Activated B cell treated with CpG ODN at 0.5 μM for 24 hours (primary cell): ENCODE data around the gene NME3. TPM values are rescaled to one million over a fixed set of nuclear protein-coding genes. Genes with fewer than 3 reads are reported as not detected.
"Not testable (repeated sequence)": the region's sequence is repeated elsewhere in the genome, so short reads cannot be mapped to it uniquely, and the experiment has no call there.

Experiments
- ATAC-seq: fragments of 200-7000 bp; cut with Tn5 transposase; one replicate; pipeline ENCODE4 v1.10.0; 2021; ENCODE audit warnings: low read depth, mild to moderate bottlenecking, moderate library complexity
- CTCF ChIA-PET: fragments of 350-600 bp; sonication (Branson Sonifier 250); formaldehyde crosslinking; loops from one replicate; lab custom pipeline; 2021; ENCODE audit warnings: antibody characterized with exemption; lab: Charles Lee
- POLR2A ChIA-PET: fragments of 350-600 bp; sonication (Branson Sonifier 250); formaldehyde crosslinking; loops from one replicate; lab custom pipeline; 2021; ENCODE audit warnings: antibody characterized with exemption; lab: Charles Lee
- DNase-seq: peaks from one replicate; pipeline ENCODE4 v3.0.0; 2022
- H3K27ac Mint-ChIP-seq: one replicate; pipeline ENCODE4 v1.8.0; 2020; ENCODE audit warnings: mixed read lengths
- H3K27me3 Mint-ChIP-seq: one replicate; pipeline ENCODE4 v1.8.0; 2021; ENCODE audit warnings: mixed read lengths
- H3K36me3 Mint-ChIP-seq: one replicate; pipeline ENCODE4 v1.8.0; 2021; ENCODE audit warnings: low read depth, mixed read lengths
- H3K4me1 Mint-ChIP-seq: one replicate; pipeline ENCODE4 v1.8.0; 2021; ENCODE audit warnings: mixed read lengths
- H3K4me3 Mint-ChIP-seq: one replicate; pipeline ENCODE4 v1.8.0; 2020; ENCODE audit warnings: mild to moderate bottlenecking, mixed read lengths
- H3K9me3 Mint-ChIP-seq: one replicate; pipeline ENCODE4 v1.8.0; 2020; ENCODE audit warnings: mixed read lengths
- CTCF ChIP-seq: fragments of 200-600 bp; IDR thresholded peaks from one replicate; pipeline ENCODE4 v1.8.0; 2022; ENCODE audit warnings: antibody characterized with exemption, mild to moderate bottlenecking
- intact Hi-C: fragments of 100-400 bp; cut with micrococcal nuclease; formaldehyde crosslinking; loops from one replicate; pipeline ENCODE4 v1.15.1; 2024
- total RNA-seq: library from RNA; stranded (reverse); gene quantifications from 2 replicates; pipeline ENCODE4 v1.2.3, GENCODE V29; 2022

The NME3 gene
- total RNA-seq, 1 donor from 2014 or later = 57.8 TPM

- H3K27me3 Mint-ChIP-seq = no peaks in the 10 kb centered on the region
- ChIA-PET CTCF (no interaction called here), POLR2A (no interaction called here)
- ATAC-seq = no peak
- no peak for DNase-seq
- H3K4me3 Mint-ChIP-seq = no peak overlapping the region
- intact Hi-C loops = no loop called here
- H3K27ac Mint-ChIP-seq = no peak overlapping the region
- H3K9me3 Mint-ChIP-seq = no peaks in the 10 kb centered on the region
- peaks cover 30% of the 10 kb centered on the region for H3K36me3 Mint-ChIP-seq
- TF ChIP-seq CTCF = no peak
- H3K4me1 Mint-ChIP-seq = no peaks in the 10 kb centered on the region
These were observed 36.5 kb downstream of the NME3 start for GRCh38 chr16:1734816-1735215.

- ChIA-PET POLR2A (no interaction called here), CTCF (no interaction called here)
- H3K4me1 Mint-ChIP-seq = no peaks in the 10 kb centered on the region
- intact Hi-C loops = no loop called here
- no peaks in the 10 kb centered on the region for H3K9me3 Mint-ChIP-seq
- no peak overlapping the region for H3K27ac Mint-ChIP-seq
- H3K36me3 Mint-ChIP-seq = peaks cover 37% of the 10 kb centered on the region
- no peak overlapping the region for H3K4me3 Mint-ChIP-seq
- no peak for TF ChIP-seq CTCF
- DNase-seq = no peak
- no peak for ATAC-seq
- no peaks in the 10 kb centered on the region for H3K27me3 Mint-ChIP-seq
These were observed 37.2 kb downstream of the NME3 start for GRCh38 chr16:1734123-1734522.

GRCh38 chr16:1732551-1732987, 38.8 kb downstream of the NME3 start:
- CTCF ChIA-PET = interaction anchor here (1.7 kb wide), 1 partner anchor 9 kb away, joined by 7 read pairs; no protein-coding TSS in a partner anchor
- H3K4me3 Mint-ChIP-seq, POLR2A ChIA-PET, ATAC-seq, intact Hi-C loops, H3K9me3 Mint-ChIP-seq, H3K27me3 Mint-ChIP-seq, H3K27ac Mint-ChIP-seq, H3K4me1 Mint-ChIP-seq, DNase-seq: not testable (repeated sequence)
- peaks cover 51% of the 10 kb centered on the region for H3K36me3 Mint-ChIP-seq

- ATAC-seq = no peak
- no peak for DNase-seq
- peaks cover 6% of the 10 kb centered on the region for H3K4me1 Mint-ChIP-seq
- TF ChIP-seq CTCF = no peak
- ChIA-PET POLR2A (no interaction called here), CTCF (interaction anchor here (1.7 kb wide), 1 partner anchor 8 kb away, joined by 7 read pairs; no protein-coding TSS in a partner anchor)
- no peak overlapping the region for H3K4me3 Mint-ChIP-seq
- H3K27me3 Mint-ChIP-seq = no peaks in the 10 kb centered on the region
- H3K27ac Mint-ChIP-seq = no peak overlapping the region
- H3K36me3 Mint-ChIP-seq = peaks cover 56% of the 10 kb centered on the region
- intact Hi-C loops = no loop called here
- H3K9me3 Mint-ChIP-seq = no peaks in the 10 kb centered on the region
These were observed 39.3 kb downstream of the NME3 start for GRCh38 chr16:1732071-1732470.

- H3K9me3 Mint-ChIP-seq = no peaks in the 10 kb centered on the region
These were observed 39.7 kb downstream of the NME3 start for GRCh38 chr16:1731603-1732002.

More at GRCh38 chr16:1731603-1732002, 39.7 kb downstream of the NME3 start:
- POLR2A ChIA-PET = no interaction called here
- ATAC-seq = no peak
- TF ChIP-seq CTCF = no peak
- intact Hi-C loops = no loop called here
- Mint-ChIP-seq H3K4me1 (peaks cover 9% of the 10 kb centered on the region), H3K4me3 (no peak overlapping the region), H3K27me3 (no peaks in the 10 kb centered on the region), H3K36me3 (peaks cover 60% of the 10 kb centered on the region), H3K27ac (no peak overlapping the region)
- DNase-seq = no peak
- CTCF ChIA-PET = no interaction called here
